GM19397 (cell line): Measurements from ENCODE around the gene PYGB.
"Not testable (repeated sequence)": the region's sequence is repeated elsewhere in the genome, so short reads cannot be mapped to it uniquely, and the experiment has no call there.

Experiments
- ATAC-seq: cut with Tn5 transposase; IDR thresholded peaks from one replicate; pipeline ENCODE4 v1.9.1; 2021; ENCODE audit warnings: mild to moderate bottlenecking, moderate library complexity; ENCODE audit not compliant: unreplicated experiment

Gene PYGB

GRCh38 chr20:25247518-25247955 lies 348 bp upstream of the PYGB start:
- peak; percentile 27 for ATAC-seq

DNA sequence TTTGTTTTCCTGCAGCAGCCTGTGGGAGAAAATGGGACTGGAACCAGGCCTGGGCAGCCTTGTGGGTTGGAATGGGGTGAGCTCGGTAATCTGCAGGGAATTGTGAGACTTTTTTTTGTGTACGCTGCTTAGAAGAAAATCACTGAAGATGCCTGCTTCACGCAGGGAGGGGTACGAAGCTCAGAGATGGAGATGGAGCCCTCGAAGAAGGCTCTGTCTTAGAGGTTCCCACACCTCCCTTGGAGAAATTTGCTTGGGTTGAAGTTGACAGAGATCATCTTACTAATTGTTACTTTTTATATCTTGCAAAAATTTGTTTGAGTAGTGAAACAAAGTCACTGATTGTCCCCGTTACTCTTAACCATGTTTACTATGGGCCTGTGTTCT lies 894 bp downstream of the PYGB start:
- no peak for ATAC-seq

- no peak for ATAC-seq
These were observed 1.5 kb downstream of the PYGB start for GRCh38 chr20:25249198-25249931.

DNA sequence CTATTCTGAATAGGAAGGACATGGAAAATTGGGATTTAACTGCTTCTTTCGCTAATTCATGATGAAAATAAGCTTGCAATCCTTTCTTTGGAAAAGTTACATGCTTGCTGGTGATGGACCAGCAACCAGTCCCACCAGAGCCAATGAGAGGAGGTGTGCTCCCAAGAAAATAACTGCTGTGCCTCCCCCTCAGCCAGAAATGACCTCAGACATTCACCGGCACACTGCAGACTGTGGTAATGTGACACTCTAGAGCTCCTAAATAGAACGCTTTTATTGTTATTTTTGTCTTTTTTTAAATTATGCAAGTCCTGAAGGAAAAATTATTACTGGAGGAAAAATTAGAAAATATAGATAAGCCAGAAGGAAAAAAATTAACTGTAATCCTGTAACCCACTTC lies 2.6 kb downstream of the PYGB start:
- ATAC-seq: no peak

DNA sequence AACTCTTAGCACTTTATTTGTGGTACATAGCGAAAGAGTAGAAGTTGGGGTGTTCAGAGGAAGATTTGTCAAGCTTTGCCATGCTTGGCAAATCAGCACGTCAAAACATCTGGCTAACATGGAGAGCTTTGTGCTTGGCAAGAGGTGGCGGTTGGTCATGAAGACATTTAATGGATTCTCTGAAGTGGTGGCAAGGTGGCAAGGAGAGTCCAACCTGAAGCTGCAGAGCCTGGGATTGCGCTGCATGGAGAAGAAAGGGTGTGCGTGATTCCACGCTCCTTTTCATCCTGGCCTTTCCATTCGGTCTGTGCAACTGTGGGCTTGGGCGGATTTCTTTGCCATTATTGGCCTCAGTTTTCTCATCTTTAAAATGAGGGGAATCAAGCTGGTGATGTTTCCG lies 3.1 kb downstream of the PYGB start:
- no peak for ATAC-seq

- ATAC-seq: no peak
These were observed 3.7 kb downstream of the PYGB start for GRCh38 chr20:25251558-25251957.

DNA sequence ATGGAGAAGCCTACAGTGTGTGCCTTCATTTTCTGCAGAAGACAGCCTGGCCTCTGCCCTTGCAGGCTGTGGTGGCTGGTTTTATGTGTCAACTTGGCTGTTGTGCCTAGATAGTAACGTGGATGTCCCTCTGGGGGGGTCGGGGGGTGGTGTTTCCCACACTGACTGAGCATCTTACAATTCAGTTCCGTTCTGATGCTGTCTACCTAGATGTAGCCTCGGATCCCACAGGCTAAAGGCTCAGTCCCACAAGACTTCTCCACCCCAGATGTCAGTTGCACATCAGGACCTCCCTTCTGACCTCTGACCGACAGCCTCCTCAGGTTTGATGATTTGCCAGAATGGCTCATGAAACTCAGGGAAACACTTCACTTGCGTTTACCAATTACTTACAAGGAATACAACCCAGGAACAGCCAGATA lies 4.4 kb downstream of the PYGB start:
- no peak for ATAC-seq

- no peak for ATAC-seq
These were observed 5.0 kb downstream of the PYGB start for GRCh38 chr20:25252686-25253421.

GRCh38 chr20:25253606-25254275 lies 5.9 kb downstream of the PYGB start:
- no peak for ATAC-seq

- no peak for ATAC-seq
These were observed 6.7 kb downstream of the PYGB start for GRCh38 chr20:25254571-25254970.

GRCh38 chr20:25254986-25255680 lies 7.2 kb downstream of the PYGB start:
- ATAC-seq: no peak

DNA sequence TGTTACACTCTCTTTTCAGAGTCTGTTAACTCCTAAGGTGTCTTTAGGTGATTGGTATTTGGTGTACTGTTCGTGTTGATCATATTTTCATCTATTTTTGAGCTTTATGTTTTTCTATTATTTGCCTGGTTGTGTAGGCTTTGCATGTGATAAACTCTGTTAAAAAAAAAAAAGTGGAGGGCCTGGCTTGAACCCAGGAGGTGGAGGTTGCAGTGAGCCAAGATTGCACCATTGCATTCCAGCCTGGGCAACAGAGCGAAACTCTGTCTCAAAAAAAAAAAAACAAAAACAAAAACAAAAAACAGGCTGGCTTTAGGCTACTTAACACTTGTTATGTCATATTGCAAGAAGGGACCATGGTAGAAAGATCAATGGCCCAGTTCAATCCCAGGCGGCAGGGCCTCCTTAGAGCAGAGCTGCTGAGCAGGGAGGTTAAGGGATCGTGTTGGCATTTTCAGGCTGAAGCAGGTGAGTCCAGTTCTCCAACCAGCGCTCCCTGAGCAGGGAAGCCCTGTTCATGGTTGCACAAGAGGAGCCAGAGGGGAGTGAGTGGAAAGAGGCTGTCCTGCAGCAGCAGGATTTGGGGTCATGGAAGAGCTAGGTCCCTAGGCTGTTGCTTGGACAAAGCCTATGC lies 8.5 kb downstream of the PYGB start:
- no peak for ATAC-seq

- no peak for ATAC-seq
These were observed 9.2 kb downstream of the PYGB start for GRCh38 chr20:25257130-25257529.

DNA sequence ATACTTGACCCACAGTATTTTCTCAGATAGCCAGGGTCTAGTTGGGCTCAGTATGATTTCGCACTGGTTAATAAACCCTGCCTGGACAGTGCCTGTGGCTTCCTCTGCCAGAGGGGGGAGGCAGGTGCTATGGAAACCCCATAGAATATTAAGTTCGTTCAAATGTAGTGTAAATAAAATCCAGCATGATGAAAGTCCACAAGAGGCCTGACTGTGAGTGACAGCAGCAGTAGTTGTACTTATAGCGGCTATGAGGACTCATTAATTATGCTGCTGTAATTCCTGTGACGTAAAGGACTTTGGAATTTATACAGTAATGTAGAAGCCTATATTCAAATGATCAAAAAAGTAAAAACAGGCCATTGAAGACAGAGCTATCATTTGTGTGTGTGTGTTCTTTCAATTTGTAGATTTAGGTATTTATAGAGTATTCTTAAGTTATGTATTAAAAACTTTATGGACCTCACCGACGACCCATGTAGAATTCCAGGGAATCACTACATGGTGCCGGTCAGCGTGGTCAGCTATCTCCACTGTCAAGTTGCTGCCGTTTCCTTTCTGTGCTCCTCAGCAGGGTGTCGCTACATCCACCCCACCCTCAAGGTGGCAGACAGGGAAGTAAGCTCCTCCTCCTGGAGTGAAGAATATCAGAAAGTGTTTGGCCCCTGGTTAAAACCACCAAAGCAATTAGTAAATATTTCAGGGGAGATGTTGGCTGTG lies 10.0 kb downstream of the PYGB start:
- no peak for ATAC-seq

DNA sequence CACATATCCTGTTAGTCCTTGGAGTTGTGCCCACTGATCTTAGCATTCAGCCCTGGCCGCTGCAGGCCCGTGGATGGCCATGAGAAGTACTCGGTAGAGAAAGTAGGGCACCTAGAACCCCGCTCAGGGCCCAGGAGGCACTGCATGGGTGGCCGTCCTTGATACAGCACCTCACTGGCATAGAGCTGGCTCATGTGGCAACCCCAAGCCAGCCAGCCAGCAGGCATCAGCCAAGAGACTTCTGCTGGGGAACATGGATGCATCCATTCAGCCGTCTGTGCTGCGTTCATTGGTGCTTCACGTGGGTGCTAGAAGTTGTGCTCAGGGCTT lies 10.6 kb downstream of the PYGB start:
- ATAC-seq: no peak

DNA sequence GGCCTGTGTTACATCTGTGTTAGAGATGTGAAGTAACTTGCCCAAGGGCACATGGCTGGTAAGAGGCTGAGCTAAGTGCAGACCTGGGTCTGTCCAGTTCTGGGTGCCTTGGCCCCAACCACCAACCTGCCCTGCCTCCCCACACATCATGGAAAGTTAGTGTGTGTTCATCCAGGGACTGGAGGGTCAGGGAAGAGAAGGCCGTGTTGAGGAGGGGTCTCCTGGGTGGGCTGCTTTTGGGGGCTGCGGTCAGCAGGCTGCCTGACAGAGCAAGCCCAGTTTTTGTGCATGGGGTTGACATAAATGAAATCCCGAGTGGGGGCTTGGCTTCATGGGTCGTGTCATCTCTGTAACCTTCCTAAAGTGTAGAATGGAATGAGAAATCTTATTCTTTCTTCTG lies 10.9 kb downstream of the PYGB start:
- ATAC-seq: no peak

DNA sequence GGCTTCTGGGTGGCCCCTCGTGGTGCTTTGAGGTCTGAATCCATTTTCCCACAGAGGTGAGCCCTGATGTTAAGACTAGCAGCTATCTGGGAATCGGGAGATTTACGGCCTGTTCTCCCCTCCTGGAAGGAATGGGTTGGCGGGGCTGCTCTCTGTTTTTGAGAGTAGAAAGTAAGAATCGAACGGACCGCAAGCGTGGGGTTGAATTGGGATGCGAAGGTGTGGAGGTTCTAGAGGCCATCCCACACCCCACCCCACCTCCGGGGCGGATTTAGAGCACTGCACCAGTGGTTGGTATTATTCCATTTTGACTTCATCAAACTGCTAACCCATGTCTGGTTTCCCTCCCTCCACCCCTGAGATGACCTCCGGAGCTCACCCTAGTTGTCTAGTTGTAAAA lies 11.5 kb downstream of the PYGB start:
- no peak for ATAC-seq

DNA sequence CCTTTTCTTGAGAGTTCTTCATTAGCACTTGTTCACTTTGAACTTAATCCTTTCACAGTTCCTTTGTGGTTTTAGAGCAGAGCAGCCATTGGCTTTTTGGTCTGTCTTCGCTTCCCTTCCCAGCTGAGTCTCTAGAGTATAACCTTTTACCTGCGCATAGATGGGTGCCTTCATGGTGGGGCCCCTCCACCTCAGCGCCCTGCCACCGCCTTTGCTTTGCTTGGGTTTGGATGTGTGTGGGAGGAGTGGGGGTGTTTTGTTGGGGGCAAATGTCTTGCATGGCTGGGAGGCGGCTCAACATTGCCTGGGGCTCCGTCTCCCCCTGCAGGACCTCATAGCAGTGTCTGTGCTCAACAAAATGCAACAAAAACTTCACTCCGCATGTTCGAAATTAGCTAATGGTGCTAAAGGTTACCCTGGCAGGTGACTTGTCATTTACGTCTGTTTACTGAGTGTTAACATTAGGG lies 11.9 kb downstream of the PYGB start:
- ATAC-seq: no peak

- not testable (repeated sequence) for ATAC-seq
These were observed 13.0 kb downstream of the PYGB start for GRCh38 chr20:25260770-25261437.
